VCaP (cell line): ENCODE measurements around the gene DENND1A.

Experiments used
- H3K27ac ChIP-seq: fragments of 450-650 bp; 2 replicates; pipeline ENCODE4 v1.5.1; 2017
- TF ChIP-seq, protein P1 (sequence below): fragments of 450-650 bp; conservative IDR thresholded peaks from 2 replicates; pipeline ENCODE4 v1.5.1; 2017; ENCODE audit warnings: mild to moderate bottlenecking, moderate library complexity

DENND1A gene

DNA sequence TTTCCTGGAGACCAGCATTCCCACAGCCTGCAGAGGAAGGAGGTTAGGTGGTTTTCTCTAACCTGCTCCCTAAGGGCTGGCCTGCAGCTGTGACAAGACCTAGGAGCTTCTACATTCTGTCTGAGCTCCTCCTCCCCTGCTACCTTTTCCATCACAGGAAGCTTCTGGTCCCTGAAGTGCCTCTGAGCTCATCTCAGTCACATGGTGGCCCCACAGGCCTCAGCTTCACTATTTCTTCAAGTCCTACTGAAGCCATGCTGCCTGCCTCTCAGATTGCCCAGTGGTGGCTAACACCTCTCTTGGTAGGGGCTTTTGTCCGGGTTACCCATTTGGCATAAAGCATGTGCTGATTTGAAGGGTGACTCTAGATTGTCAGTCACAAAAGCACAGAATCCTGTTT, 314.5 kb downstream of the DENND1A start:
- H3K27ac ChIP-seq = no peak overlapping the region
- TF ChIP-seq, protein P1, sequence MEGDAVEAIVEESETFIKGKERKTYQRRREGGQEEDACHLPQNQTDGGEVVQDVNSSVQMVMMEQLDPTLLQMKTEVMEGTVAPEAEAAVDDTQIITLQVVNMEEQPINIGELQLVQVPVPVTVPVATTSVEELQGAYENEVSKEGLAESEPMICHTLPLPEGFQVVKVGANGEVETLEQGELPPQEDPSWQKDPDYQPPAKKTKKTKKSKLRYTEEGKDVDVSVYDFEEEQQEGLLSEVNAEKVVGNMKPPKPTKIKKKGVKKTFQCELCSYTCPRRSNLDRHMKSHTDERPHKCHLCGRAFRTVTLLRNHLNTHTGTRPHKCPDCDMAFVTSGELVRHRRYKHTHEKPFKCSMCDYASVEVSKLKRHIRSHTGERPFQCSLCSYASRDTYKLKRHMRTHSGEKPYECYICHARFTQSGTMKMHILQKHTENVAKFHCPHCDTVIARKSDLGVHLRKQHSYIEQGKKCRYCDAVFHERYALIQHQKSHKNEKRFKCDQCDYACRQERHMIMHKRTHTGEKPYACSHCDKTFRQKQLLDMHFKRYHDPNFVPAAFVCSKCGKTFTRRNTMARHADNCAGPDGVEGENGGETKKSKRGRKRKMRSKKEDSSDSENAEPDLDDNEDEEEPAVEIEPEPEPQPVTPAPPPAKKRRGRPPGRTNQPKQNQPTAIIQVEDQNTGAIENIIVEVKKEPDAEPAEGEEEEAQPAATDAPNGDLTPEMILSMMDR = no peak

DNA sequence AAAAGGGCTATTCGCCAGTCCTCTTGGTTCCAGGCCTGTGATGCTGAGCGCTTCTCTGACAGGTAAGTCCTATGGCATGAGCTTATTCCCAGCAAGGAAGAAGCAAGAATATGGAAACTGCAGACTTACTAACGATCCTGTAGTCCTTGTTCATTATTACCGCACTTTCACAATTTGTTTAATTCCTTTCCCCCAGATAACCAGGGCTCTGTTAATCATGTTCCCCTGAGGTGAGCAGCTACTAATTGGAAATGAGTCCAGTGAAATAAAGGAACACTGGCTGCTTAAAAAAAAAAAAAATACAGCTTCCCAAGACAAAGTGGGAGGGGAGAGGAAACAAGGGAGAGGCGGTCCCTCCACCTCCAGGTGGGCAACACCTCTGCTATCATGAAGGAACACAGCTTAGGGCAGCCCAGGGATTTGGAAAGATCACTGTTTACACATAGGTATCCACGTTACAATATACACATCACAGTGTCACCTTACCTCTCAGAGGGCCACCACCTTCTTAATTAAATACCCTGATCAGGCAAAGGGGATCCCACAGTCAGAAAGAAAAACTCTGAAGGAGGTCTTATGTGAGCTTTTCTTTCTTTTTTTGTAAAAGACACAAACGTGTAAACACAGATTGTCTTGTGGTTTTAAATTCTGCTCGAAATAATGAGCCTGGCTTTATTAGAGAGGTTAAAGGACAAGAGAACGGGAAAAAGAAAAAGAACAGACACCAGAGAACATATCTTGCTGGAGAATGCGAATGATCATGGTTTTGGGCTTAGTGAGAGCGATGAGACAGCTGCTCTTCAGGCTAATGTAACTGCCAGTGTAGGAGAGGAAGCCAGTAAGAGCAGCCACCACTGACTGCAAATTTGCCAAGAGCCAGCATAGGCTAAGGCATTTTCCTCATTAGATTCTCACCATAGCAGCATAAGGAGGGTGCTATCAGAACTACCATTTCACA, 315.3 kb downstream of the DENND1A start:
- H3K27ac ChIP-seq = no peak overlapping the region
- TF ChIP-seq, protein P1 = no peak

- H3K27ac ChIP-seq = no peak overlapping the region
- TF ChIP-seq, protein P1 = no peak
Measured at GRCh38 chr9:123611226-123611625, 318.7 kb downstream of the DENND1A start.

DNA sequence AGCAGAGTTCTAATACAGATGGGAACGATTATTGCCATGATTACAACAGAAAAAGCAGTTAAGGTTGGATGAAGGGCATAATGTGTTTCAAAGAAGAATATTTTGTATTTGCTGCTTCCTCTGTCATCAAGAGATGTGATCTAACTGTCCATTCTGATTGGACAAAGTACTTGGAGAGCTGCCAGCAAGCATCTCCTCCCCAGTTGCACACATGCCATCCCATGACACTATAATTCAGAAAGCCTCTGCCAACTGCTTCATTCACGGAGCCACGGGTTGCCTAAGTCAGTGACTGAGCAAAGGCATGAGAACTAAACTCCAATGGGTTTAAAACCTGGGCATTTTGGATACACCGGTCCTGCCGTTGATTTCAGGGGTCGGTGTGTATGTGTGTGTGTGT, 320.1 kb downstream of the DENND1A start:
- TF ChIP-seq, protein P1 = no peak
- no peak overlapping the region for H3K27ac ChIP-seq

DNA sequence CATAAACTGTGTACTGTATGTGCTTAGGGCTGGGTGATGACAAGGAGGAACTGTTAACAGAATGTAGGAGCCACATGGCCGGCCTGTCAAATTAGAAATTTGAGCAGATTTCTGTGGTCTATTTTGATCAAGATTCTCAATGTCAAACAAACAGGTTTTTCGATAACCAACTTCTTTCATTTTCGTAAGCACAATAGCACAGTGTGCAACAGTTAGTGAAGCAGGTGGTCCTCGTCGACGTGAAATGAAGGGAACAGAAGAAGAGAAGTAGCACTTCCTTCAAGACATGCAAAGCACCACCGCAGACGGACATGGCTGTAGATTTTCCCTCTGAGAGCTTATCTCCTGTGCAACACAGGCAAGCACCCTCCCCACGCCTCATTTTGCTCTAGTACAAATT, 321.8 kb downstream of the DENND1A start:
- no peak overlapping the region for H3K27ac ChIP-seq
- TF ChIP-seq, protein P1 = no peak

- H3K27ac ChIP-seq = no peak overlapping the region
Measured at GRCh38 chr9:123607479-123607878, 322.4 kb downstream of the DENND1A start.

DNA sequence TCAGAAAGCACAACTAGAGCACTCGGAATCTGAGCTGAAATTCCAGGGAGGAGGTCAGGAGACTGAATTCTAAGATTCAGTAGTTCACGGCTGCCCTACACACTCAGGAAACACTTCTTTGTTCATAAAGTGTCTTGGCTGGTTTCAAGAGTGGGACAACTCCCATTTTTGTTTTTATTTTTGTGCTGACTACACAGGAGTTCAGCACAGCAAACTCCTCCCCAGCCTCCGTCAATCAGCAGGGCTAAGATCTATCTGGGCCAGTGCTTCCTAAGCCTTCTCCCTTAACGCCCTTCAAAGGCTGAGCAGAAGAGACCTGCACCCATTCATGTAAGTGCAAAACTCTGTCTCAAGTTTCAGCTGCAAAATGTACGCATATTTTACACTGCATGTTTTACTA, 323.8 kb downstream of the DENND1A start:
- H3K27ac ChIP-seq = no peak overlapping the region
- TF ChIP-seq, protein P1 = no peak

More at GRCh38 chr9:123607479-123607878, 322.4 kb downstream of the DENND1A start:
- TF ChIP-seq, protein P1 = no peak
